Measurements from ENCODE around the gene LRRC63. TPM values are rescaled to one million over a fixed set of nuclear protein-coding genes. Genes with fewer than 3 reads are reported as not detected.

LRRC63 gene
- total and polyA plus RNA-seq, 9 of the 15 experiments (the other 6 are each of a cell fraction or from before 2014, with no cell fraction given), result 0.07 to 0.41 (median 0.24) TPM; not detected in 1

GRCh38 chr13:46295491-46296114, 83.9 kb downstream of the LRRC63 start:
- no peaks in the 10 kb centered on the region for H3K79me2 ChIP-seq (ENCODE audit: control insufficient read depth, insufficient read depth, low read length)
- no peaks in the 10 kb centered on the region for H3K9me3 ChIP-seq (replicated peaks; ENCODE audit: control insufficient read depth, insufficient read depth, low read depth, low read length)
- intact Hi-C loops (cut with micrococcal nuclease), result no loop called here
- in situ Hi-C loops (cut with MboI), result loop anchor here (10.0 kb wide), 1 partner anchor 141 kb away; no protein-coding TSS in a partner anchor
- H3K9ac ChIP-seq (ENCODE audit: insufficient read depth in 1 of 2, low read depth in 2 of 2, low read length in 2 of 2), result no peak overlapping the region
- no peak overlapping the region for H3K27ac ChIP-seq (ENCODE audit: extremely low read depth, low read depth, low read length)
- no peak overlapping the region for H3K4me3 ChIP-seq
- peaks cover 0 to 26% of the 10 kb centered on the region in 2 experiments; a peak in 3 of 5 replicates for H3K4me1 ChIP-seq (replicated peaks in 1 of 2; ENCODE audit: control insufficient read depth in 2 of 2, insufficient read depth in 2 of 2, low read length in 2 of 2)
- no peaks in the 10 kb centered on the region for H4K20me1 ChIP-seq (replicated peaks; ENCODE audit: control insufficient read depth, insufficient read depth, low read length)
- no peak for FAIRE-seq
- DNase-seq (ENCODE audit: extremely low read depth in 1 of 4, low spot score in 3 of 4), result peak in 1 of 4 experiments; percentile 22
- POLR2A ChIA-PET, result interaction anchor here (1.3 kb wide), 2 partner anchors 9 to 140 kb away, joined by 3 read pairs; no protein-coding TSS in a partner anchor
- peak overlapping the region; percentile 55 for H2AFZ ChIP-seq (ENCODE audit: low read depth, low read length)
- WGBS (ENCODE audit: insufficient coverage, low coverage, missing lambda C conversion rate), result 9% methylated on average over 7 of the region's 7 CpGs
- no TSS peak for BruUV-seq (replicated peaks)
- H3K9me1 ChIP-seq (ENCODE audit: control insufficient read depth, insufficient read depth, low read length), result no peaks in the 10 kb centered on the region
- H3K4me2 ChIP-seq (ENCODE audit: insufficient read depth, low read length), result no peak overlapping the region
- peak; percentile 66 for ATAC-seq
- CTCF ChIA-PET (ENCODE audit: low intra/inter-chr PET ratio), result no interaction called here
- H3K27me3 ChIP-seq (ENCODE audit: control insufficient read depth in 2 of 2, insufficient read depth in 2 of 2, low read length in 2 of 2), result no peaks in the 10 kb centered on the region
- H3K36me3 ChIP-seq (ENCODE audit: control insufficient read depth, insufficient read depth, low read length), result no peaks in the 10 kb centered on the region
- TF ChIP-seq CXXC5 (CRISPR knock-in tag; IDR thresholded peaks at IDR 0.05), result peak; percentile 40
- peak; percentile 36; the same call in 1 of the 2 replicates for TF ChIP-seq SMAD4 (CRISPR knock-in tag; conservative IDR thresholded peaks at IDR 0.05)
- 0 out of 2 replicates have a peak, but pooled peaks have one; percentile 11 for TF ChIP-seq ZNF592 (IDR thresholded peaks at IDR 0.05)
- no peak for TF ChIP-seq CTCF (IDR thresholded peaks at IDR 0.05 in 2 of 3, conservative IDR thresholded peaks at IDR 0.05 in 1 of 3; ENCODE audit: insufficient read depth in 2 of 3, low read depth in 1 of 3, low read length in 3 of 3)
- TF ChIP-seq CTBP1 (IDR thresholded peaks at IDR 0.05; ENCODE audit: borderline replicate concordance), result 0 out of 2 replicates have a peak, but pooled peaks have one; percentile 27
- TF ChIP-seq ZNF212 (CRISPR knock-in tag; IDR thresholded peaks at IDR 0.05), result no peak
- TF ChIP-seq IRF1 (CRISPR knock-in tag; IDR thresholded peaks at IDR 0.05; ENCODE audit: borderline replicate concordance), result no peak
- TF ChIP-seq ZNF316 (IDR thresholded peaks at IDR 0.05), result 0 out of 2 replicates have a peak, but pooled peaks have one; percentile 11
- TF ChIP-seq JUNB (CRISPR knock-in tag; conservative IDR thresholded peaks at IDR 0.05), result no peak
- no peak for TF ChIP-seq SIX5 (IDR thresholded peaks at IDR 0.05; ENCODE audit: borderline replicate concordance in 1 of 2, insufficient read depth in 1 of 2, low read depth in 1 of 2, low read length in 2 of 2)
- peak; percentile 52; the same call in 1 of the 2 replicates for TF ChIP-seq C11orf30 (IDR thresholded peaks at IDR 0.05; ENCODE audit: low read depth)
- no peak for TF ChIP-seq ZBTB49 (CRISPR knock-in tag; IDR thresholded peaks at IDR 0.05; ENCODE audit: borderline replicate concordance)

All from K562 (cell line).